K562 (cell line): ENCODE data around the gene SNRPD2. TPM values are rescaled to one million over a fixed set of nuclear protein-coding genes. Genes with fewer than 3 reads are reported as not detected.

ENCODE experiments used
- E2F1 ChIP-seq: sonication (generic); formaldehyde crosslinking; IDR thresholded peaks from 2 replicates; pipeline ENCODE4 v1.8.1; 2023; ENCODE audit warnings: mild to moderate bottlenecking, missing genetic modification reagents, moderate library complexity
- GABPB1 ChIP-seq: sonication (generic); formaldehyde crosslinking; IDR thresholded peaks from 2 replicates; pipeline ENCODE4 v1.8.0; 2022; ENCODE audit warnings: mild to moderate bottlenecking, missing genetic modification reagents
- ID3 ChIP-seq, 2 experiments: fragments of 250-450 bp in 1 of 2; fragments of 450-650 bp in 1 of 2; sonication (Bioruptor Pico) in 1 of 2; IDR thresholded peaks; 2 replicates each; pipeline versions ENCODE4 v1.6.1 to v1.8.0; 2016 to 2021; ENCODE audit warnings: mild to moderate bottlenecking in 2 of 2, moderate library complexity in 2 of 2, missing compliant biosample characterization in 1 of 2, missing genetic modification characterization in 1 of 2
- MEIS2 ChIP-seq: fragments of 450-650 bp; IDR thresholded peaks from 2 replicates; pipeline ENCODE4 v1.6.1; 2014; ENCODE audit warnings: mild to moderate bottlenecking; ENCODE audit not compliant: partially characterized antibody
- ZBTB49 ChIP-seq: sonication (generic); formaldehyde crosslinking; IDR thresholded peaks from 2 replicates; pipeline ENCODE4 v1.8.0; 2022; ENCODE audit warnings: missing genetic modification reagents, mild to moderate bottlenecking, borderline replicate concordance
- ZFP30 ChIP-seq: fragments of 250-450 bp; sonication (Bioruptor Pico); IDR thresholded peaks from 2 replicates; pipeline ENCODE4 v1.8.0; 2022; ENCODE audit warnings: moderate library complexity, mild to moderate bottlenecking, inconsistent platforms, borderline replicate concordance
- ZNF197 ChIP-seq: fragments of 200-800 bp; sonication (Bioruptor generic); IDR thresholded peaks from 2 replicates; pipeline ENCODE4 v1.6.1; 2016; ENCODE audit warnings: low read depth, missing genetic modification characterization, missing compliant biosample characterization
- ZNF407 ChIP-seq: fragments of 450-650 bp; IDR thresholded peaks from 2 replicates; pipeline ENCODE4 v1.6.1; 2016; ENCODE audit warnings: low read depth
- polyA plus RNA-seq, 8 experiments: library from polyadenylated mRNA; depleted of rRNA in 4 of 8; stranded (reverse) in 5 of 8; unstranded in 3 of 8; fragments of >200 nt; fragmentation: Nextera tagmentation in 2 of 8; fragmentation: Illumina TruSeq in 1 of 8; extraction: Ambion mirVana in 2 of 8; extraction: Trizol in 1 of 8; gene quantifications; 2 replicates each; pipeline versions ENCODE4 v1.2.1 to v1.2.3, GENCODE V29; 2011 to 2014; ENCODE audit warnings: inconsistent platforms in 1 of 8, missing spikeins in 1 of 8
- total RNA-seq, 7 experiments: library from RNA; depleted of rRNA in 6 of 7; stranded (reverse); fragments of >200 nt in 6 of 7; fragmentation: Illumina TruSeq in 2 of 7; extraction: Trizol in 2 of 7; gene quantifications; 2 replicates each; pipeline versions ENCODE4 v1.2.1 to v1.2.3, GENCODE V29; 2011 to 2021; ENCODE audit warnings: low replicate concordance in 1 of 7

Gene SNRPD2
- total and polyA plus RNA-seq, 9 of the 15 experiments (the other 6 are each of a cell fraction or from before 2014, with no cell fraction given), result 728 to 4,411 (median 1,029) TPM

GRCh38 chr19:45641274-45642105 lies 50.3 kb downstream of the SNRPD2 start (continued):
- no peak for TF ChIP-seq ZFP30 (CRISPR knock-in tag)
- TF ChIP-seq ZBTB49 (CRISPR knock-in tag), result no peak
- TF ChIP-seq ZNF407, result no peak
- TF ChIP-seq ZNF197 (CRISPR knock-in tag), result no peak
- no peak for TF ChIP-seq MEIS2
- peak; percentile 73 for TF ChIP-seq GABPB1 (CRISPR knock-in tag)
- TF ChIP-seq E2F1 (CRISPR knock-in tag), result 0 out of 2 replicates have a peak, but pooled peaks have one; percentile 9
- no peak for TF ChIP-seq ID3 (CRISPR knock-in tag; IDR thresholded peaks at IDR 0.05)
- 0 out of 2 replicates have a peak, but pooled peaks have one; percentile 13 for TF ChIP-seq ID3 (tag; IDR thresholded peaks at IDR 0.05)
